ENCODE measurements around the gene NGEF.

- no peak for TF ChIP-seq ZNF660 (tag by site-specific recombination; IDR thresholded peaks at IDR 0.05)
- TF ChIP-seq ZNF426 (tag by site-specific recombination; IDR thresholded peaks at IDR 0.05): no peak
- TF ChIP-seq ZNF174 (tag by site-specific recombination; IDR thresholded peaks at IDR 0.05): no peak
- TF ChIP-seq CTCF (tag by site-specific recombination; IDR thresholded peaks at IDR 0.05): 0 out of 2 replicates have a peak, but pooled peaks have one; percentile 16
- TF ChIP-seq SP2 (tag by site-specific recombination; IDR thresholded peaks at IDR 0.05): no peak
- TF ChIP-seq ZNF394 (tag by site-specific recombination; IDR thresholded peaks at IDR 0.05; ENCODE audit: borderline replicate concordance): no peak
- no peak for TF ChIP-seq REPIN1 (tag by site-specific recombination; IDR thresholded peaks at IDR 0.05; ENCODE audit: low read depth)
- no peak for TF ChIP-seq ZNF571 (tag by site-specific recombination; IDR thresholded peaks at IDR 0.05)
- no peak for TF ChIP-seq ZFHX2 (tag by site-specific recombination; conservative IDR thresholded peaks at IDR 0.05)
- TF ChIP-seq ZNF148 (tag by site-specific recombination; IDR thresholded peaks at IDR 0.05; ENCODE audit: borderline replicate concordance): no peak
- no peak for TF ChIP-seq TCF7L2 (IDR thresholded peaks at IDR 0.05; ENCODE audit: borderline replicate concordance, low read depth, low read length)
Measured at GRCh38 chr2:232982926-232983668, 30.0 kb downstream of the NGEF start.

All from HEK293 (cell line).